Glutamatergic neuron (in vitro differentiated cells): ENCODE measurements around the gene WDR5. TPM values are rescaled to one million over a fixed set of nuclear protein-coding genes. Genes with fewer than 3 reads are reported as not detected.

Source experiments
- DNase-seq: peaks from one replicate; pipeline ENCODE4 v3.0.0; 2022
- H3K27ac Mint-ChIP-seq: one replicate; pipeline ENCODE4 v1.8.0; 2020; ENCODE audit warnings: mild to moderate bottlenecking, mixed read lengths, inconsistent platforms; ENCODE audit not compliant: unreplicated experiment
- H3K27me3 Mint-ChIP-seq: one replicate; pipeline ENCODE4 v1.8.0; 2020; ENCODE audit warnings: mild to moderate bottlenecking, moderate library complexity, mixed read lengths, inconsistent platforms; ENCODE audit not compliant: unreplicated experiment
- H3K36me3 Mint-ChIP-seq: one replicate; pipeline ENCODE4 v1.8.0; 2020; ENCODE audit warnings: mild to moderate bottlenecking, mixed read lengths, inconsistent platforms; ENCODE audit not compliant: unreplicated experiment
- H3K4me1 Mint-ChIP-seq: one replicate; pipeline ENCODE4 v1.8.0; 2020; ENCODE audit warnings: mild to moderate bottlenecking, low read depth, mixed read lengths, inconsistent platforms; ENCODE audit not compliant: unreplicated experiment
- H3K4me3 Mint-ChIP-seq: one replicate; pipeline ENCODE4 v1.8.0; 2020; ENCODE audit warnings: mild to moderate bottlenecking, mixed read lengths, inconsistent platforms; ENCODE audit not compliant: unreplicated experiment
- H3K9me3 Mint-ChIP-seq: one replicate; pipeline ENCODE4 v1.8.0; 2020; ENCODE audit warnings: mild to moderate bottlenecking, moderate library complexity, mixed read lengths, inconsistent platforms; ENCODE audit not compliant: unreplicated experiment
- CTCF ChIP-seq: fragments of 200-600 bp; sonication (generic); IDR thresholded peaks from one replicate; pipeline ENCODE4 v1.5.0; 2021; ENCODE audit not compliant: partially characterized antibody, unreplicated experiment
- total RNA-seq: library from RNA; stranded (reverse); fragmentation: NEBNext Ultra II Directional; extraction: Animal tissue kit (Norgen Biotek cat#: 25700); gene quantifications from one replicate; pipeline ENCODE4 v1.2.1, GENCODE V29; 2021; ENCODE audit not compliant: unreplicated experiment

The WDR5 gene
- total RNA-seq, 1 donor from 2014 or later: 45.9 TPM

GRCh38 chr9:134162212-134162775 is 26.4 kb downstream of the WDR5 start:
- no peak for DNase-seq
- H3K27me3 Mint-ChIP-seq: peaks cover 2% of the 10 kb centered on the region
- no peak overlapping the region for H3K27ac Mint-ChIP-seq
- peaks cover 11% of the 10 kb centered on the region for H3K9me3 Mint-ChIP-seq
- H3K4me1 Mint-ChIP-seq: peaks cover 3% of the 10 kb centered on the region
- H3K36me3 Mint-ChIP-seq: peaks cover 9% of the 10 kb centered on the region
- no peak for TF ChIP-seq CTCF
- H3K4me3 Mint-ChIP-seq: no peak overlapping the region

DNA sequence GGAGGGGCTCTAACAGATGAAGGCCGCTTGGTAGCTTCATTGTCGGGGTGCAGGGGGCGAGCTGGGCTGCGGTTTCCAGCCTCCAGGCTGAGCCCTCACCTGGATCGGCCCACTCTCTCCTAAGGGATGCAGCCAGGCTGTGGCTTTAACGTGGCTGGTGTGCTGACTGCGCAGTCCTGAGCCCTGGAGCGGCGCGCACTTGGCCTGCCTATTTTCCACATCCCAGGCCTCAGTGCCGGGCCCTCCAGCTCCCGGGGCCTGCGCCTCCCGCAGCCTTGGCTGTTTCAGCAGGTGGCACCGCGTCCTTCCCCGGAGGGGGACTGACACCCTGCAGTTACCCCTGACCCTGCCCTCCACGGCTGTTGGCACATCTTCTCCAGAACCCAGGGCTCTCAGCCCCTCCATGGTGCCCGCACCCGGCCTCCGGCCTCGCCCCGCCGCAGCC is 27.1 kb downstream of the WDR5 start:
- TF ChIP-seq CTCF: no peak
- H3K27me3 Mint-ChIP-seq: no peaks in the 10 kb centered on the region
- no peak overlapping the region for H3K27ac Mint-ChIP-seq

GRCh38 chr9:134163371-134164196 is 27.7 kb downstream of the WDR5 start:
- H3K9me3 Mint-ChIP-seq: peaks cover 9% of the 10 kb centered on the region
- TF ChIP-seq CTCF: peak; percentile 63
- H3K4me1 Mint-ChIP-seq: peaks cover under 1% of the 10 kb centered on the region
- H3K27ac Mint-ChIP-seq: no peak overlapping the region
- H3K4me3 Mint-ChIP-seq: no peak overlapping the region
- no peaks in the 10 kb centered on the region for H3K27me3 Mint-ChIP-seq
- peaks cover 9% of the 10 kb centered on the region for H3K36me3 Mint-ChIP-seq
- DNase-seq: peak; percentile 65

More for the DNA sequence above, 27.1 kb downstream of the WDR5 start:
- peaks cover 10% of the 10 kb centered on the region for H3K9me3 Mint-ChIP-seq
- no peak overlapping the region for H3K4me3 Mint-ChIP-seq
- H3K4me1 Mint-ChIP-seq: peaks cover 3% of the 10 kb centered on the region
- peaks cover 9% of the 10 kb centered on the region for H3K36me3 Mint-ChIP-seq
- DNase-seq: no peak

GRCh38 chr9:134164879-134165278 is 29.0 kb downstream of the WDR5 start:
- Mint-ChIP-seq H3K4me3 (no peak overlapping the region), H3K27ac (no peak overlapping the region), H3K27me3 (no peaks in the 10 kb centered on the region), H3K9me3 (peaks cover 9% of the 10 kb centered on the region), H3K36me3 (peaks cover 9% of the 10 kb centered on the region), H3K4me1 (no peaks in the 10 kb centered on the region)
- TF ChIP-seq CTCF: no peak
- DNase-seq: no peak
